Heart right ventricle (tissue), 16 donors: ENCODE data around the gene ELMO1. TPM values are rescaled to one million over a fixed set of nuclear protein-coding genes. Genes with fewer than 3 reads are reported as not detected.

Experiments used
- ATAC-seq, 8 donors: fragments of 200-7000 bp; cut with Tn5 transposase; one replicate each; pipeline ENCODE4 v1.9.1; 2020; ENCODE audit warnings: mild to moderate bottlenecking in 8 of 8, moderate library complexity in 8 of 8, moderate number of reproducible peaks in 1 of 8
- DNase-seq, 2 donors: peaks; one replicate each; pipeline ENCODE4 v3.0.0-alpha.2; 2020
- H3K27ac ChIP-seq, 10 donors: fragments of 200-600 bp; sonication (generic) in 2 of 10; one replicate each; pipeline versions ENCODE4 v1.5.0 to v1.8.0; 2020 to 2022; ENCODE audit warnings: mild to moderate bottlenecking in 3 of 10
- H3K27me3 ChIP-seq, 7 donors: fragments of 200-600 bp; one replicate each; pipeline ENCODE4 v1.8.0; 2021 to 2022; ENCODE audit warnings: mild to moderate bottlenecking in 2 of 7
- H3K36me3 ChIP-seq, 9 donors: fragments of 200-600 bp; sonication (generic) in 1 of 9; one replicate each; pipeline versions ENCODE4 v1.5.0 to v1.8.0; 2020 to 2022; ENCODE audit warnings: mild to moderate bottlenecking in 2 of 9
- H3K4me1 ChIP-seq, 9 donors: fragments of 200-600 bp; sonication (generic) in 1 of 9; one replicate each; pipeline versions ENCODE4 v1.5.0 to v1.8.0; 2020 to 2022; ENCODE audit warnings: mild to moderate bottlenecking in 4 of 9
- H3K4me3 ChIP-seq, 10 donors: fragments of 200-600 bp; sonication (generic) in 2 of 10; one replicate each; pipeline versions ENCODE4 v1.5.0 to v1.8.0; 2020 to 2022; ENCODE audit warnings: mild to moderate bottlenecking in 7 of 10, moderate library complexity in 2 of 10
- H3K9me3 ChIP-seq, 11 donors: fragments of 200-600 bp in 10 of 11; sonication (generic) in 2 of 11; one replicate each; pipeline versions ENCODE4 v1.5.0 to v1.8.0; 2013 to 2022; ENCODE audit warnings: mild to moderate bottlenecking in 2 of 11, control low read depth in 1 of 11, moderate library complexity in 1 of 11
- WGBS, 2 donors: extraction: QIAGEN DNeasy Blood & Tissue Kit; methylation state at CpG; one replicate each; pipeline ENCODE4 v1.1.7; 2013; ENCODE audit warnings: inconsistent platforms in 1 of 2; 5-methylcytosine and 5-hydroxymethylcytosine counted together
- intact Hi-C, 10 donors: fragments of 100-400 bp; cut with DNase I; formaldehyde crosslinking; loops; one replicate each; pipeline versions ENCODE4 v1.11.1 to v1.14.2; 2022
- polyA plus RNA-seq, 2 donors: library from polyadenylated mRNA; stranded (reverse); fragments of 200-250 nt; gene quantifications; one replicate each; pipeline ENCODE4 v1.2.3, GENCODE V29; 2013
- total RNA-seq, 10 donors: library from RNA; stranded (reverse); fragmentation: NEBNext Ultra II Directional in 3 of 10; extraction: Animal tissue kit (Norgen Biotek cat#: 25700) in 3 of 10; gene quantifications; one replicate each; pipeline versions ENCODE4 v1.2.1 to v1.2.4, GENCODE V29; 2021 to 2023
- TF ChIP-seq, protein P1 (sequence below), 9 donors: fragments of 200-600 bp; sonication (generic) in 2 of 9; IDR thresholded peaks; one replicate each; pipeline versions ENCODE4 v1.5.0 to v1.8.0; 2021 to 2022; ENCODE audit warnings: antibody characterized with exemption in 9 of 9, mild to moderate bottlenecking in 5 of 9, moderate library complexity in 1 of 9
- donor health status: Arrhythmogenic right ventricular cardiomyopathy.
- donor health status: ischemic (EF 13 %, LVEDD 7.1; RV severe dilation, severe dysfunction).
- donor health status: healthy with polysubstance abuse.
- donor health status: DM: no; HTN: yes; CAD: no.
- donor health status: DM: no; HTN: no; CAD: no.
- donor health status: ischemic (EF 25% LVEDD 6.9; RV normal size, moderate dysfunction).
- donor health status: ischemic (EF 25% LVEDD 5.7; RV mildly dilated, moderate dysfunction).
- donor health status: healthy.
- donor health status: DM: yes; HTN: yes; CAD: no.
- donor health status: Ischemic cardiomyopathy.
- donor health status: ischemic (EF 35%, LVEDD 5.7; RV mildly dilated, moderate dysfunction).
- donor health status: nonischemic (EF 11% LVEDD 7.7; RV severe dilation, severe dysfunction).
- donor health status: DM: yes; HTN: yes; CAD: no.
- donor health status: PGD.
- donor health status: ischemic (EF 29% LVEDD 5.4; RV normal size, mild dysfunction).
- donor health status: nonischemic (EF 23%, LVEDD 6.1; RV moderate dilation, normal function).

Gene ELMO1
- total and polyA plus RNA-seq, 12 donors = 8.5 to 18.0 (median 13.9) TPM

- H3K36me3 ChIP-seq = peaks cover 0 to 35% (median 0%) of the 10 kb centered on the region in 9 donors
- DNase-seq = no peak
- no peaks in the 10 kb centered on the region for H3K9me3 ChIP-seq
- no peaks in the 10 kb centered on the region for H3K27me3 ChIP-seq
- H3K27ac ChIP-seq = no peak overlapping the region
- TF ChIP-seq, protein P1, sequence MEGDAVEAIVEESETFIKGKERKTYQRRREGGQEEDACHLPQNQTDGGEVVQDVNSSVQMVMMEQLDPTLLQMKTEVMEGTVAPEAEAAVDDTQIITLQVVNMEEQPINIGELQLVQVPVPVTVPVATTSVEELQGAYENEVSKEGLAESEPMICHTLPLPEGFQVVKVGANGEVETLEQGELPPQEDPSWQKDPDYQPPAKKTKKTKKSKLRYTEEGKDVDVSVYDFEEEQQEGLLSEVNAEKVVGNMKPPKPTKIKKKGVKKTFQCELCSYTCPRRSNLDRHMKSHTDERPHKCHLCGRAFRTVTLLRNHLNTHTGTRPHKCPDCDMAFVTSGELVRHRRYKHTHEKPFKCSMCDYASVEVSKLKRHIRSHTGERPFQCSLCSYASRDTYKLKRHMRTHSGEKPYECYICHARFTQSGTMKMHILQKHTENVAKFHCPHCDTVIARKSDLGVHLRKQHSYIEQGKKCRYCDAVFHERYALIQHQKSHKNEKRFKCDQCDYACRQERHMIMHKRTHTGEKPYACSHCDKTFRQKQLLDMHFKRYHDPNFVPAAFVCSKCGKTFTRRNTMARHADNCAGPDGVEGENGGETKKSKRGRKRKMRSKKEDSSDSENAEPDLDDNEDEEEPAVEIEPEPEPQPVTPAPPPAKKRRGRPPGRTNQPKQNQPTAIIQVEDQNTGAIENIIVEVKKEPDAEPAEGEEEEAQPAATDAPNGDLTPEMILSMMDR (IDR thresholded peaks at IDR 0.05) = no peak
- no peak overlapping the region for H3K4me3 ChIP-seq
- ATAC-seq = no peak
- intact Hi-C loops = no loop called here
- WGBS, 2 donors = 53 to 61% methylated on average over 4 of the region's 4 CpGs
- peaks cover 0 to 4% (median 0%) of the 10 kb centered on the region in 9 donors for H3K4me1 ChIP-seq
These were observed 439.5 kb downstream of the ELMO1 start for GRCh38 chr7:37009125-37009675.

GRCh38 chr7:37007691-37008090 is 441.0 kb downstream of the ELMO1 start:
- Histone ChIP-seq H3K27me3 (no peaks in the 10 kb centered on the region), H3K4me1 (peaks cover 0 to 4% (median 0%) of the 10 kb centered on the region in 9 donors), H3K4me3 (no peak overlapping the region), H3K9me3 (no peaks in the 10 kb centered on the region), H3K27ac (no peak overlapping the region), H3K36me3 (peaks cover 0 to 30% (median 0%) of the 10 kb centered on the region in 9 donors)
- WGBS, 2 donors = 84 to 85% methylated on average over 3 of the region's 3 CpGs
- ATAC-seq = no peak
- intact Hi-C loops = no loop called here
- TF ChIP-seq, protein P1 (IDR thresholded peaks at IDR 0.05) = no peak
- DNase-seq = no peak

GRCh38 chr7:37007268-37007667 is 441.4 kb downstream of the ELMO1 start:
- no peak for DNase-seq
- no peak for ATAC-seq
- Histone ChIP-seq H3K27me3 (no peaks in the 10 kb centered on the region), H3K9me3 (peaks cover 0 to 1% (median 0%) of the 10 kb centered on the region in 11 donors), H3K4me1 (peaks cover 0 to 4% (median 0%) of the 10 kb centered on the region in 9 donors), H3K36me3 (peaks cover 0 to 25% (median 0%) of the 10 kb centered on the region in 9 donors), H3K4me3 (no peak overlapping the region), H3K27ac (no peak overlapping the region)
- intact Hi-C loops = no loop called here
- 90% methylated on average over 4 of the region's 4 CpGs for WGBS, 2 donors
- TF ChIP-seq, protein P1 (IDR thresholded peaks at IDR 0.05) = no peak

- intact Hi-C loops = no loop called here
- peaks cover 0 to 4% (median 0%) of the 10 kb centered on the region in 9 donors for H3K4me1 ChIP-seq
These were observed 441.9 kb downstream of the ELMO1 start for GRCh38 chr7:37006764-37007163.

More at GRCh38 chr7:37006764-37007163, 441.9 kb downstream of the ELMO1 start:
- Histone ChIP-seq H3K4me3 (no peak overlapping the region), H3K27me3 (no peaks in the 10 kb centered on the region), H3K36me3 (peaks cover 0 to 20% (median 0%) of the 10 kb centered on the region in 9 donors), H3K9me3 (peaks cover 0 to 6% (median 0%) of the 10 kb centered on the region in 11 donors), H3K27ac (no peak overlapping the region)
- TF ChIP-seq, protein P1 (IDR thresholded peaks at IDR 0.05) = no peak
- ATAC-seq (no peak), DNase-seq (no peak)
- WGBS, 2 donors = 66 to 68% methylated on average over 2 of the region's 2 CpGs
